RCC 7860 (cell line): ENCODE results near the gene ABCG4.
"Not testable (repeated sequence)": the region's sequence is repeated elsewhere in the genome, so short reads cannot be mapped to it uniquely, and the experiment has no call there.

Experiments used
- DNase-seq: peaks from one replicate; pipeline ENCODE4 v3.0.0-alpha.2; 2015; ENCODE audit warnings: low spot score
- FAIRE-seq: peaks from 2 replicates; lab custom pipeline; 2012; peaks lifted over from hg19 to GRCh38; lab: Jason Lieb, UNC

ABCG4 gene

GRCh38 chr11:119180729-119181676 lies 32.2 kb downstream of the ABCG4 start:
- DNase-seq: no peak
- FAIRE-seq: no peak

- no peak for FAIRE-seq
- no peak for DNase-seq
Measured at GRCh38 chr11:119181677-119182412, 33.0 kb downstream of the ABCG4 start.

GRCh38 chr11:119184399-119184798 lies 35.5 kb downstream of the ABCG4 start:
- not testable (repeated sequence) for FAIRE-seq, DNase-seq

GRCh38 chr11:119185981-119186634 lies 37.3 kb downstream of the ABCG4 start:
- no peak for FAIRE-seq
- DNase-seq: no peak

- DNase-seq: no peak
- FAIRE-seq: no peak
Measured at GRCh38 chr11:119187123-119187892, 38.5 kb downstream of the ABCG4 start.

DNA sequence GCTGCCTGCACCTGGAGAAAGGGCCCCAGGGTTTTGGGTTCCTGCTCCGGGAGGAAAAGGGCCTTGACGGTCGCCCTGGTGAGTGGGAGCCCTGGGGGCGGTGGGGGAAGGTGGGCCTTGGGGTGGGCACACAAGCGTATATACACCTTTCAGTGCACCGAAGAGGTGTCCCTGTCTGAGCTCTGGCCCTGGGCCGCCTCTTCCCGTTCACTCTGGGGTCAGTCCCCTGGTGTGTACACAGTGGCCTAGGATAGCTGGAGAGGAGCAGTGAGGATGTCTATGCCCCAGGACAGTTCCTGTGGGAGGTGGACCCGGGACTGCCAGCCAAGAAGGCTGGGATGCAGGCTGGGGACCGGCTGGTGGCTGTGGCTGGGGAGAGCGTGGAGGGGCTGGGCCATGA lies 39.2 kb downstream of the ABCG4 start:
- DNase-seq: no peak
- FAIRE-seq: no peak

- FAIRE-seq: no peak
- DNase-seq: no peak
Measured at GRCh38 chr11:119188887-119189286, 40.0 kb downstream of the ABCG4 start.

- no peak for DNase-seq
- FAIRE-seq: no peak
Measured at GRCh38 chr11:119189393-119189792, 40.5 kb downstream of the ABCG4 start.

DNA sequence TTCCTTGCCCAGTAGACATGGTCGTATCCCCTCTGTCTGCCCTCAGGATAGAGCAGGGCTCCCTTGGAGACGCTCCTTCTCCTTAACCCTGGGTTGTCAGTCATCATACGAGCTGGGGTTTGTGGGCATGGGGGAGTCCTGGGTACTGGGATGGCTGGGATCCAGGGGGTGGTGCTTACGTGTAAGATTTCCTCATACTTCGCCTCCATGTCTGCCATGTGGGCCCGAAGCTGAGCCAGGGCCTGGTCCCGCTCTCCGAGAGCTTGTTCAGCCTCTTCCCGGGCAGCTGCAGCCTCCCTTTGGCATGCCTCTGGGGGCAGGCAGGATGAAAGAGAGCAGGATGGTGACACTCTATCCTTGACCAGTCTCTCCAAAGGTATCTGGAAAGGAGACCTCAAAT lies 41.7 kb downstream of the ABCG4 start:
- FAIRE-seq: no peak
- DNase-seq: no peak

- FAIRE-seq, DNase-seq: not testable (repeated sequence)
Measured at GRCh38 chr11:119191265-119191664, 42.4 kb downstream of the ABCG4 start.

DNA sequence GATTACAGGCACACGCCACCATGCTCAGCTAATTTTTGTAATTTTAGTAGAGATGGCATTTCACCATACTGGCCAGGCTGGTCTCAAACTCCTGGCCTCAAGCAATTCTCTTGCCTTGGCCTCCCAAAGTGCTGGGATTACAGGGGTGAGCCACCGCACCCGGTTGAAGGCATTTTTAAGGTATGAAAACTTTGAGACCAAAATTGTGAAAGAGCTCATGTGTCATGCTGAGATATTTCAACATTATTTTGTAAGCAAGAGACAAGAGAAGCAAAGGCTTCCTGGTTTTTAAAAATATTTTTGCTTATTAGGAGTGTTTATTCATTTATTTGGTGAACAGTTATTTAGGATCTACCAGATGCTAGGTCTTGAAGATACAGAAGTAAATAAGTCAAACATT lies 43.3 kb downstream of the ABCG4 start:
- FAIRE-seq (no peak), DNase-seq (no peak)

DNA sequence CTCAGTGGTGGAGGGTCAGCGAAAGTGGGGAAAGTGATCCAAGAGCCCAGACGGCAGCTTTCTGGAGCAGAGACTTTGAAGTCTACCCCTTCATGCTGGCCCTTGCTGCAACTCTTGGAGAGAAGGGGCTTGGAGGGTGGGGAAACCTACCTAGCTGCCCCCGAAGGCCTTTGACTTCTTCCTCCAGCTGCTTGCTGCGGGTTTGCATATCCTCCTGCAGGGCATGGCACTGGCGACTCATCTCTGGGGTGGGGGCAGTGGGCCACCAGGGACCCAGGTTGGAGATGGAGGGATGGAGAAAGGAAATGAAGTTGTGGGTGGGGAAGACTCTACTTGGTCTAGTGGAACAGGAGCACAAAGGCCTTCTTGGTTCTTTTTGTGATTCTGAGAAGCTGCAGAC lies 44.1 kb downstream of the ABCG4 start:
- FAIRE-seq: no peak
- no peak for DNase-seq

DNA sequence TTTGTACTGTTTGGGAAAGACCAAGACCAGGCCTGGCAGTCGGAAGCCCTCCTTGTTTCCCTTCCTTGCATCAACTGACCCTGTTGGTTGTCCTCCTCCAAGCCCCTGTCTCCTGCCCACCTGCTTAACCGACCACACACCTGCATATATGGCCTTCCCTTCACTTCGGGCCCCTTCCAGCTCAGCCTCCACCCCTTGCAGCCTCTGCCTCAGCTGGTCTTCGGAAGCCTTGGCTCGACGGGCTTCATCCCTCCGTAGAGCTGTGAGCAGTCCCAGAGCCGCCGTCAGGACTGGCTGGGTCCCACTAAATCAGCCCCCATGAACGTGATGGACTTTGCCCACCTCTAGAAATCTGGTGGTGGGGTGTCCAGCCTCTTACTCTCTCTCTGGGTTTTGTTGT lies 44.8 kb downstream of the ABCG4 start:
- no peak for FAIRE-seq
- DNase-seq: no peak

DNA sequence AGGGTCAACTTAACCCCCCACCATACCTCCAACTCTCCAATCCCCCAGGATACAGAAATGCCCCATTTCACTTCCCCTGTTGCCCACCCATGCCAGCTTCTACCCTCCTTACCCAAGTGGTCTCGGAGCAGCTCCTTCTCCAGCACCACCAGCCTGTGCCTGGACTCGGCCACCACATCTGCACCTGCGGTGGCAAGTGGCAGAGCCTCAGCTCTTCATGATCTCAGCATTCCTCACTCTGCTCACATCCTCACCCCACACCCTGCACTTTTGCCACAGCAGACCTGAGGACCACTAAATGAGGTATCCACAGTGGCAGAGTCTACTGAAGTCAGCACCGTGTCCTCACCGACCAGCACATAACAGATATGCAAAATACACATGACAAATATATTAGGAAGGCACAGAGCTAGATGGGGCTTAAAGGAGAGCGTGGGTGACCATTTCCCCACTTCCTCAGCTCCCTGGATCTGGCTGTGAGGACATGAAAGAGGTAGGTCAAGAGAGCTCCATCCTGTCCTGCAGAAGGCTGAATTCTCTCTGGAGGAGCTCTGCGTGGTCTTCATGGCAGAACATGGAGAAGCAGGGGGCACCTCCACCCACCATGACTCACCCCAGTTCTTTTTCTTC lies 46.1 kb downstream of the ABCG4 start:
- DNase-seq (no peak), FAIRE-seq (no peak)

- no peak for FAIRE-seq
- DNase-seq: no peak
Measured at GRCh38 chr11:119195680-119196079, 46.8 kb downstream of the ABCG4 start.

GRCh38 chr11:119196833-119197483 lies 48.1 kb downstream of the ABCG4 start:
- DNase-seq: peak; percentile 63
- FAIRE-seq: peak; percentile 56

GRCh38 chr11:119198925-119199324 lies 50.1 kb downstream of the ABCG4 start:
- FAIRE-seq (no peak), DNase-seq (no peak)

DNA sequence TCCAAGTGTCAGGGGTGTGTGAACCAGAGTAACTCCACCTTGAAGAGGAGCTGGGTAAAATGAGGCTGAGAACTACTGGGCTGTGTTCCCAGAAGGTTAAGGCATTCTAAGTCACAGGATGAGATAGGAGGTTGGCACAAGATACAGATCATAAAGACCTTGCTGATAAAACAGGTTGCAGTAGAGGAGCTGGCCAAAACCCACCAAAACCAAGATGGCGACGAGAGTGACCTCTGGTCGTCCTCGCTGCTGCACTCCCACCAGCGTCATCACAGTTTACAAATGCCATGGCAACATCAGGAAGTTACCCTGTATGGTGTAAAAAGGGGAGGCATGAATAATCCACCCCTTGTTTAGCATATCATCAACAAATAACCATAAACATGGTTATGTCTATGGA lies 52.4 kb downstream of the ABCG4 start:
- not testable (repeated sequence) for FAIRE-seq

GRCh38 chr11:119202554-119202953 lies 53.7 kb downstream of the ABCG4 start:
- FAIRE-seq (no peak), DNase-seq (no peak)

More for the DNA sequence above, 52.4 kb downstream of the ABCG4 start:
- not testable (repeated sequence) for DNase-seq

DNA sequence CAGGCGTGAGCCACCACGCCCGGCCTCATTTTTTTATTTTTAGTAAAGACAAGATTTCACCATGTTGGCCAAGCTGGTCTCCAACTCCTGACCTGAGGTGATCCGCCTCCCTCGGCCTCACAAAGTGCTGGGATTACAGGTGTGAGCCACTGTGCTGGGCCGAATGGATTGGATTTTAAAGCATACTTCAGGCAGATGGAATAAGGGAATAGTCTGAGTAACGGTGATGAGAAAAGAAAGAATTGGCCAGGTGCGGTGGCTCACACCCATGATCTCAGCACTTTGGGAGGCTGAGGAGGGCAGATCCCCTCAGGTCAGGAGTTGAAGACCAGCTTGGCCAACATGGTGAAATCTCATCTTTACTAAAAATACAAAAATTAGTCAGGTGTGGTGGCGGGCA lies 55.2 kb downstream of the ABCG4 start:
- FAIRE-seq: no peak
- no peak for DNase-seq
